ENCODE results near the gene KCNJ16. TPM values are rescaled to one million over a fixed set of nuclear protein-coding genes. Genes with fewer than 3 reads are reported as not detected.

KCNJ16 gene
- polyA plus RNA-seq, 4 donors = 5.9 to 180 (median 144) TPM

GRCh38 chr17:70095455-70095854, 20.4 kb downstream of the KCNJ16 start:
- DNase-seq (ENCODE audit: low read depth in 4 of 4, low spot score in 3 of 4) = no peak

- no peak for DNase-seq (ENCODE audit: low read depth in 4 of 4, low spot score in 3 of 4)
Observed at GRCh38 chr17:70096861-70097260, 21.8 kb downstream of the KCNJ16 start.

GRCh38 chr17:70098030-70098429, 23.0 kb downstream of the KCNJ16 start:
- DNase-seq (ENCODE audit: low read depth in 4 of 4, low spot score in 3 of 4) = no peak

- no peak for DNase-seq (ENCODE audit: low read depth in 4 of 4, low spot score in 3 of 4)
Observed at GRCh38 chr17:70099294-70099693, 24.3 kb downstream of the KCNJ16 start.

- no peak for DNase-seq (ENCODE audit: low read depth in 4 of 4, low spot score in 3 of 4)
Observed at GRCh38 chr17:70099884-70100283, 24.9 kb downstream of the KCNJ16 start.

- DNase-seq (ENCODE audit: low read depth in 4 of 4, low spot score in 3 of 4) = no peak
Observed at GRCh38 chr17:70100983-70101382, 26.0 kb downstream of the KCNJ16 start.

- DNase-seq (ENCODE audit: low read depth in 4 of 4, low spot score in 3 of 4) = no peak
Observed at GRCh38 chr17:70102531-70102930, 27.5 kb downstream of the KCNJ16 start.

GRCh38 chr17:70104791-70105523, 29.9 kb downstream of the KCNJ16 start:
- no peak for DNase-seq (ENCODE audit: low read depth in 4 of 4, low spot score in 3 of 4)

GRCh38 chr17:70105641-70106040, 30.6 kb downstream of the KCNJ16 start:
- no peak for DNase-seq (ENCODE audit: low read depth in 4 of 4, low spot score in 3 of 4)

GRCh38 chr17:70106551-70106950, 31.5 kb downstream of the KCNJ16 start:
- DNase-seq (ENCODE audit: low read depth in 4 of 4, low spot score in 3 of 4) = no peak

- DNase-seq (ENCODE audit: low read depth in 4 of 4, low spot score in 3 of 4) = no peak
Observed at GRCh38 chr17:70107441-70107840, 32.4 kb downstream of the KCNJ16 start.

- no peak for DNase-seq (ENCODE audit: low read depth in 4 of 4, low spot score in 3 of 4)
Observed at GRCh38 chr17:70107904-70108565, 33.0 kb downstream of the KCNJ16 start.

- DNase-seq (ENCODE audit: low read depth in 4 of 4, low spot score in 3 of 4) = no peak
Observed at GRCh38 chr17:70109497-70109896, 34.5 kb downstream of the KCNJ16 start.

GRCh38 chr17:70110443-70110880, 35.4 kb downstream of the KCNJ16 start:
- DNase-seq (ENCODE audit: low read depth in 4 of 4, low spot score in 3 of 4) = no peak

- DNase-seq (ENCODE audit: low read depth in 4 of 4, low spot score in 3 of 4) = no peak
Observed at GRCh38 chr17:70111201-70111600, 36.2 kb downstream of the KCNJ16 start.

GRCh38 chr17:70114405-70114804, 39.4 kb downstream of the KCNJ16 start:
- no peak for DNase-seq (ENCODE audit: low read depth in 4 of 4, low spot score in 3 of 4)

- DNase-seq (ENCODE audit: low read depth in 4 of 4, low spot score in 3 of 4) = no peak
Observed at GRCh38 chr17:70115126-70115525, 40.1 kb downstream of the KCNJ16 start.

GRCh38 chr17:70116919-70117318, 41.9 kb downstream of the KCNJ16 start:
- no peak for DNase-seq (ENCODE audit: low read depth in 4 of 4, low spot score in 3 of 4)

- no peak for DNase-seq (ENCODE audit: low read depth in 4 of 4, low spot score in 3 of 4)
Observed at GRCh38 chr17:70119545-70119944, 44.5 kb downstream of the KCNJ16 start.

- no peak for DNase-seq (ENCODE audit: low read depth in 4 of 4, low spot score in 3 of 4)
Observed at GRCh38 chr17:70119983-70120382, 45.0 kb downstream of the KCNJ16 start.

- no peak for DNase-seq (ENCODE audit: low read depth in 4 of 4, low spot score in 3 of 4)
Observed at GRCh38 chr17:70120425-70120824, 45.4 kb downstream of the KCNJ16 start.

GRCh38 chr17:70121126-70121525, 46.1 kb downstream of the KCNJ16 start:
- DNase-seq (ENCODE audit: low read depth in 4 of 4, low spot score in 3 of 4) = no peak

All from left renal pelvis (tissue), 4 donors.